Hepatocyte (in vitro differentiated cells): ENCODE data around the gene STOM.

Experiments
- EZH2 ChIP-seq: fragments of 200-600 bp; sonication (generic); IDR thresholded peaks from 2 replicates; pipeline ENCODE4 v1.6.1; 2016; ENCODE audit warnings: antibody characterized with exemption, mild to moderate bottlenecking, borderline replicate concordance
- EZH2phosphoT487 ChIP-seq: fragments of 200-600 bp; sonication (generic); IDR thresholded peaks from one replicate; pipeline ENCODE4 v1.6.1; 2018; ENCODE audit warnings: antibody characterized with exemption, mild to moderate bottlenecking, low read depth, moderate library complexity; ENCODE audit not compliant: unreplicated experiment, severe bottlenecking
- TF ChIP-seq, protein P1 (sequence below): fragments of 200-600 bp; sonication (generic); IDR thresholded peaks from 2 replicates; pipeline ENCODE4 v1.5.1; 2016; ENCODE audit warnings: antibody characterized with exemption, mild to moderate bottlenecking; ENCODE audit not compliant: poor library complexity

DNA sequence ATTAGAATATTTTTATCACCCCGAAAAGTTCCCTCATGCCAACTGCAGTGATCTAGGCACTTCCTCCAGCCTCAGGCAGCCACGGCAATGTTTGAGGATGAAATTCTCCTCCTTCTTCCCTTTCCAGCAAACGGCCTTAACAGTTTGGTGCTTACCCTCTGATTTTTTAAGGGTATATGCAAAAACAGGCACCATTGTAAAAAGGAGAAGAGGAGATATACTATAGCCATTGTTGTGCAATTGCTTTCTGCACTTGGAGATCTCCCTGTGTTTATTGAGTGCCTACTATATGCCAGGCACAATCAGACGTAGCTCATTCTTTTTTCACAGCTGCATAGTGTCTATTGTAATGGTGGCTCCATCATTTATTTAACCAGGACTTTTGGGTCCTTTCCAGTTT lies 72.7 kb downstream of the STOM start:
- TF ChIP-seq, protein P1, sequence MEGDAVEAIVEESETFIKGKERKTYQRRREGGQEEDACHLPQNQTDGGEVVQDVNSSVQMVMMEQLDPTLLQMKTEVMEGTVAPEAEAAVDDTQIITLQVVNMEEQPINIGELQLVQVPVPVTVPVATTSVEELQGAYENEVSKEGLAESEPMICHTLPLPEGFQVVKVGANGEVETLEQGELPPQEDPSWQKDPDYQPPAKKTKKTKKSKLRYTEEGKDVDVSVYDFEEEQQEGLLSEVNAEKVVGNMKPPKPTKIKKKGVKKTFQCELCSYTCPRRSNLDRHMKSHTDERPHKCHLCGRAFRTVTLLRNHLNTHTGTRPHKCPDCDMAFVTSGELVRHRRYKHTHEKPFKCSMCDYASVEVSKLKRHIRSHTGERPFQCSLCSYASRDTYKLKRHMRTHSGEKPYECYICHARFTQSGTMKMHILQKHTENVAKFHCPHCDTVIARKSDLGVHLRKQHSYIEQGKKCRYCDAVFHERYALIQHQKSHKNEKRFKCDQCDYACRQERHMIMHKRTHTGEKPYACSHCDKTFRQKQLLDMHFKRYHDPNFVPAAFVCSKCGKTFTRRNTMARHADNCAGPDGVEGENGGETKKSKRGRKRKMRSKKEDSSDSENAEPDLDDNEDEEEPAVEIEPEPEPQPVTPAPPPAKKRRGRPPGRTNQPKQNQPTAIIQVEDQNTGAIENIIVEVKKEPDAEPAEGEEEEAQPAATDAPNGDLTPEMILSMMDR: no peak
- TF ChIP-seq EZH2phosphoT487 (no peak), EZH2 (no peak)
